ENCODE results near the gene DPF3. TPM values are rescaled to one million over a fixed set of nuclear protein-coding genes. Genes with fewer than 3 reads are reported as not detected.
A peak's percentile ranks its signal among the peaks of the same experiment; 100 is the strongest.

Gene DPF3
- total and polyA plus RNA-seq, 9 of the 15 experiments (the other 6 are each of a cell fraction or from before 2014, with no cell fraction given): 0.21 to 4.9 (median 1.2) TPM

GRCh38 chr14:72774141-72774540 is 119.8 kb downstream of the DPF3 start:
- Histone ChIP-seq H3K36me3 (ENCODE audit: control insufficient read depth, insufficient read depth, low read length) (no peaks in the 10 kb centered on the region), H4K20me1 (replicated peaks; ENCODE audit: control insufficient read depth, insufficient read depth, low read length) (no peaks in the 10 kb centered on the region), H3K9me3 (replicated peaks; ENCODE audit: control insufficient read depth, insufficient read depth, low read depth, low read length) (peaks cover 4% of the 10 kb centered on the region; the same call in 1 of the 2 replicates), H3K27ac (ENCODE audit: extremely low read depth, low read depth, low read length) (no peak overlapping the region), H3K4me3 (no peak overlapping the region), H3K4me1 (replicated peaks in 1 of 2; ENCODE audit: control insufficient read depth in 2 of 2, insufficient read depth in 2 of 2, low read length in 2 of 2) (peaks cover 3 to 10% of the 10 kb centered on the region in 2 experiments; a peak in 3 of 5 replicates), H3K79me2 (ENCODE audit: control insufficient read depth, insufficient read depth, low read length) (no peaks in the 10 kb centered on the region), H3K27me3 (ENCODE audit: control insufficient read depth in 2 of 2, insufficient read depth in 2 of 2, low read length in 2 of 2) (no peaks in the 10 kb centered on the region), H3K9ac (ENCODE audit: insufficient read depth in 1 of 2, low read depth in 2 of 2, low read length in 2 of 2) (no peak overlapping the region), H3K4me2 (ENCODE audit: insufficient read depth, low read length) (no peak overlapping the region), H3K9me1 (ENCODE audit: control insufficient read depth, insufficient read depth, low read length) (no peaks in the 10 kb centered on the region), H2AFZ (ENCODE audit: low read depth, low read length) (no peak overlapping the region)
- ATAC-seq: no peak
- no peak for FAIRE-seq
- DNase-seq (ENCODE audit: extremely low read depth in 1 of 4, low spot score in 3 of 4): no peak
- ChIA-PET CTCF (ENCODE audit: low intra/inter-chr PET ratio) (no interaction called here), POLR2A (interaction anchor here (0.6 kb wide), 1 partner anchor 69 kb away, joined by 3 read pairs; no protein-coding TSS in a partner anchor)
- in situ Hi-C loops (cut with MboI): no loop called here
- intact Hi-C loops (cut with micrococcal nuclease): no loop called here
- BruUV-seq (replicated peaks): no TSS peak
- TF ChIP-seq MAFG (tag; conservative IDR thresholded peaks at IDR 0.05) (peak; percentile 93), C11orf30 (IDR thresholded peaks at IDR 0.05; ENCODE audit: low read depth) (peak; percentile 86), GATAD2B (IDR thresholded peaks at IDR 0.05; ENCODE audit: borderline replicate concordance) (no peak), RCOR1 (IDR thresholded peaks at IDR 0.05; ENCODE audit: borderline replicate concordance in 1 of 2, low read depth in 2 of 2, low read length in 2 of 2) (no peak), NFE2L1 (tag; IDR thresholded peaks at IDR 0.05; ENCODE audit: borderline replicate concordance, low read depth) (peak; percentile 82), CXXC5 (CRISPR knock-in tag; IDR thresholded peaks at IDR 0.05) (no peak), THAP7 (CRISPR knock-in tag; IDR thresholded peaks at IDR 0.05) (no peak), NFE2 (IDR thresholded peaks at IDR 0.05; ENCODE audit: low read depth) (peak; percentile 76), ZNF384 (IDR thresholded peaks at IDR 0.05; ENCODE audit: low read depth, low read length) (peak; percentile 36; the same call in 1 of the 2 replicates), MAFF (IDR thresholded peaks at IDR 0.05; ENCODE audit: low read length) (peak; percentile 80), MAFK (IDR thresholded peaks at IDR 0.05; ENCODE audit: low read length) (peak; percentile 79; the same call in 1 of the 2 replicates), SRF (CRISPR knock-in tag; IDR thresholded peaks at IDR 0.05) (no peak), ZNF316 (IDR thresholded peaks at IDR 0.05) (peak; percentile 93), BACH1 (tag; IDR thresholded peaks at IDR 0.05) (peak; percentile 76; the same call in 1 of the 2 replicates)
- 31% methylated on average over 3 of the region's 4 CpGs for WGBS (ENCODE audit: insufficient coverage, low coverage, missing lambda C conversion rate)

All from K562 (cell line).